CD4-positive, alpha-beta T cell treated with Interleukin-15 for 4 hours (primary cell): ENCODE measurements around the gene TKTL1.

ENCODE experiments used
- DNase-seq: peaks from one replicate; pipeline ENCODE4 v3.0.0-alpha.2; 2020; ENCODE audit warnings: low spot score

TKTL1 gene

DNA sequence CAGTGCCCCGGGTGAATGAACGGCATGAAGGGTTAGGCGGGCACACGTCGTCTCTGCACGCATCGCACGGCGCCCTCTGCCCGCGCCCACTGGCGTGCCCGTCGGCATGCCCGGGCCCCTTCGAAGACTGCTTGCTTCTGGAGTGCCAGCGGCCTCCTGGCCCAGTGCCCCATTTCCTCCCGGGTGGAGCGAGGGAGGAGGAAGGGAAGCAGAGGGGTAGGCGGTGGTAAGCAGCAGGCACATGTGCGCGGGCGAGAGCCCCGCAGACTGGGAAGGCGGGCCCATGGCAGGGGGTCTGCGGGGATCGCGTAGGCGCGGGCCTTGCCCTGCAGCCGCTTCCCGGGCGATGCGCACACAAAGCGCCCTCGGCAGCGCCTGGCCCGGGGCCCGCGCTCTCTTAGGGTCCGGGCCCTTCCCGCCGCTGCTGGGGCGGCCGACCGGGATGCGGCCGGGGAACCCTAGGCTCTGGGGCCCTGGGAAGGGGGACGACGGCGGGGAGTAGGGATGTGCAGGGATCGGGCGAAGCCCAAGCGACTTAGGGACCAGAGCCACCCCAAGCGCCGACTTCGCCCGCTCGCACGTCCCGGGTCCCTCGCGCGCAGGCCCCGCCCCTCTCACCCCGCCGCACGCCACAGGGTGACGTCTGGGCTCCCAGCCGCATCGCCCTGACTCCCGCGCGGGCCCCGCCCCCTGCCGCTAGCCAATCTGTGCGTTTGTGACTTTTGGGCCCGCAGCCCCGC is 82.6 kb downstream of the TKTL1 start:
- DNase-seq, result peak; percentile 32

- DNase-seq, result peak; percentile 97
Observed at GRCh38 chrX:154378799-154379568, 83.4 kb downstream of the TKTL1 start, which contains the start of gene EMD. Gene EMD, plus strand, starts transcription at chrX:154379295. Its CDS starts 190 bp downstream, at chrX:154379485.

DNA sequence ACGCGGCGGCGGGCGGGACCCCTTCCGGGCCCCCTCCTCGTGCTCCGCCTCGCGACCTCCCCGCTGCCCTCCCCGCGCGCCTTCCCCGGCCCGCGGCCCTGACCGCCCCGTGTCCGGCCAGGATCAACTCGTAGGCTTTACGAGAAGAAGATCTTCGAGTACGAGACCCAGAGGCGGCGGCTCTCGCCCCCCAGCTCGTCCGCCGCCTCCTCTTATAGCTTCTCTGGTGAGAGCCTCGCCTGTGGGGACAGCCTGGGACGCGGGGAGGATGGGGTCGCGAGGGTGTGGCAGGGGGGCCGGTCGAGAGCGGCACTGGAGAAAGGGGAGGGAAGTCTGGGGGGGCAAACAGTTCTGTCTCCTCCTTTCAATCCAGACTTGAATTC is 84.0 kb downstream of the TKTL1 start:
- no peak for DNase-seq
